GM20000 (cell line): ENCODE data around the gene STOML1.

Experiments used
- DNase-seq: peaks from one replicate; pipeline ENCODE4 v3.0.0; 2012; ENCODE audit warnings: low spot score
- CTCF ChIP-seq: IDR thresholded peaks from 2 replicates; pipeline ENCODE4 v1.5.1; 2012; ENCODE audit warnings: mild to moderate bottlenecking, control low read depth; ENCODE audit errors: extremely low read depth, missing control alignments

STOML1 gene

GRCh38 chr15:73989001-73989798 lies 2.9 kb downstream of the STOML1 start:
- DNase-seq, result no peak
- no peak for TF ChIP-seq CTCF

GRCh38 chr15:73988445-73988969 lies 3.6 kb downstream of the STOML1 start:
- TF ChIP-seq CTCF, result no peak
- DNase-seq, result no peak

- DNase-seq, result peak; percentile 61
Observed at GRCh38 chr15:73987681-73988444, 4.2 kb downstream of the STOML1 start.

GRCh38 chr15:73987250-73987649 lies 4.8 kb downstream of the STOML1 start:
- DNase-seq, result no peak
- no peak for TF ChIP-seq CTCF

More at GRCh38 chr15:73987681-73988444, 4.2 kb downstream of the STOML1 start:
- TF ChIP-seq CTCF, result no peak

GRCh38 chr15:73986776-73987056 lies 5.4 kb downstream of the STOML1 start:
- DNase-seq, result no peak
- no peak for TF ChIP-seq CTCF

GRCh38 chr15:73986055-73986775 lies 5.9 kb downstream of the STOML1 start:
- DNase-seq, result no peak

More at GRCh38 chr15:73986055-73986775, 5.9 kb downstream of the STOML1 start:
- TF ChIP-seq CTCF, result no peak
